ENCODE data around the gene MTIF2.

Gene MTIF2

DNA sequence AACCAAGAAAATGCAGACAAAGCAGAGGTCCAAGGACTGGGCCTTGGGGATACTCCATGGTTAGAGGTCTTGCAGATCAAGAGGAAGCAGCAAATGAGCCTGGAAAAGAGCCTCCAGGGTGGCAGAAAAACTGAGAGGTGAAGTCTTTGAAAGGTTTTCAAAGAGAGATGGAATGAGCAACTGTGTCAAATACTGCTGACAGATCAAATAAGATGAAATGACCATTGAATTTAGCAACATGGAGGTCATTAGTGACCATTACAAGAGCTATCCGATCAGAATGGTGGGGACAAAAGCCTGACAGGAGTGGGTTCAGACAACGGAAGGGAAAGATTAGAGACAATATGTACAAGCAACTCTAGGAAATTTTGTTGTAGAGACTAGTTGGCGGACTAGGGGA is 38.5 kb downstream of the MTIF2 start:
- no peak for TF ChIP-seq USF1 (IDR thresholded peaks at IDR 0.05)
- no peak for TF ChIP-seq EP300 (IDR thresholded peaks at IDR 0.05; ENCODE audit: borderline replicate concordance)
- TF ChIP-seq YY1 (IDR thresholded peaks at IDR 0.05; ENCODE audit: low read depth), result no peak
- no peak for TF ChIP-seq EGR1 (IDR thresholded peaks at IDR 0.05)
- no peak for TF ChIP-seq ZBTB7A (IDR thresholded peaks at IDR 0.05; ENCODE audit: low read depth)
- TF ChIP-seq RAD21 (IDR thresholded peaks at IDR 0.05; ENCODE audit: low read depth), result no peak
- TF ChIP-seq REST (IDR thresholded peaks at IDR 0.05; ENCODE audit: low read depth), result no peak
- no peak for TF ChIP-seq NFIC (IDR thresholded peaks at IDR 0.05)
- TF ChIP-seq CEBPB (IDR thresholded peaks at IDR 0.05), result no peak
- no peak for TF ChIP-seq FOXM1 (IDR thresholded peaks at IDR 0.05; ENCODE audit: borderline replicate concordance, low read depth)
- TF ChIP-seq, protein P1, sequence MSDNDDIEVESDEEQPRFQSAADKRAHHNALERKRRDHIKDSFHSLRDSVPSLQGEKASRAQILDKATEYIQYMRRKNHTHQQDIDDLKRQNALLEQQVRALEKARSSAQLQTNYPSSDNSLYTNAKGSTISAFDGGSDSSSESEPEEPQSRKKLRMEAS (IDR thresholded peaks at IDR 0.05), result no peak
- no peak for TF ChIP-seq CREB1 (IDR thresholded peaks at IDR 0.05; ENCODE audit: low read depth)
- TF ChIP-seq TEAD4 (IDR thresholded peaks at IDR 0.05), result no peak

DNA sequence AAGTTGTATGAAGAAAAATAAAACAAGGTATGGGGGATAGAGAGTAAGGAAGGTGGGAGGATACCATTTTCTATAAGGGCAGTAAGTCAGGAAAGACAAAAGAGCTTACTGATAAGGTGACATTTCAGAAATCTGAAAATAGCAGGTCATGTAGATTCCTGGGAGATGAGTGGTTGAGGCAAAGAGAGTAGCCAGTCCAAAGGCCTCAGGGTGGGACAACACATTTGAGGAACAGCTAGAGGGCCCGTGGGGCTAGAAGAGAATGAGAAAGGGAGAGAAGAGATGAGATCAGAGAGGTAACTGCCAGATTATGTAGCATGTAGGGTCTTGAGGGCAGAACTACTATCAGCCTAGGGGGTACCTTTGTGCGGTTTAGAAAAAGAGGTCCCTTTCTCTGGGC is 39.8 kb downstream of the MTIF2 start:
- no peak for TF ChIP-seq TEAD4 (IDR thresholded peaks at IDR 0.05)
- no peak for TF ChIP-seq CEBPB (IDR thresholded peaks at IDR 0.05)
- TF ChIP-seq EGR1 (IDR thresholded peaks at IDR 0.05), result no peak
- no peak for TF ChIP-seq USF1 (IDR thresholded peaks at IDR 0.05)
- TF ChIP-seq FOXM1 (IDR thresholded peaks at IDR 0.05; ENCODE audit: borderline replicate concordance, low read depth), result no peak
- TF ChIP-seq NFIC (IDR thresholded peaks at IDR 0.05), result no peak
- no peak for TF ChIP-seq CREB1 (IDR thresholded peaks at IDR 0.05; ENCODE audit: low read depth)

DNA sequence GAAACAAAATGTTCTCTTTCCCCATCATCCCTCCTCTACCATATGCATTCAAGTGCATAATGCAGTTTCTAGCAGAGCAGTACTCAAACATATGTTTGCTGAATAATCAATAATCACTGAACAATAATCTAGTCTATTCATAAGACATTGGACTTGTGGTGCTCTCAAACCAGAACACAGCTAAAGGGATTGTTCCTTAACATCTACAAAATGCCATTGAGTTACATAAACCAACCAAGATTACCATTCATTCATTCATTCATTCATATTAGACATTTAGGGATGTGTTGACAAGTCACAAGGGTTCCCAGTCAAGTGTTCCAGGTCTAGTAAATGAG is 40.8 kb downstream of the MTIF2 start:
- no peak for TF ChIP-seq TCF12 (IDR thresholded peaks at IDR 0.05; ENCODE audit: low read depth)
- TF ChIP-seq EP300 (IDR thresholded peaks at IDR 0.05; ENCODE audit: borderline replicate concordance), result no peak
- no peak for TF ChIP-seq TEAD4 (IDR thresholded peaks at IDR 0.05)
- TF ChIP-seq ZBTB7A (IDR thresholded peaks at IDR 0.05; ENCODE audit: low read depth), result no peak
- TF ChIP-seq, protein P1 (IDR thresholded peaks at IDR 0.05), result no peak
- no peak for TF ChIP-seq FOXM1 (IDR thresholded peaks at IDR 0.05; ENCODE audit: borderline replicate concordance, low read depth)
- no peak for TF ChIP-seq REST (IDR thresholded peaks at IDR 0.05; ENCODE audit: low read depth)
- no peak for TF ChIP-seq CREB1 (IDR thresholded peaks at IDR 0.05; ENCODE audit: low read depth)

GRCh38 chr2:55225481-55226020 is 43.5 kb downstream of the MTIF2 start:
- no peak for TF ChIP-seq ZBTB7A (IDR thresholded peaks at IDR 0.05; ENCODE audit: low read depth)
- no peak for TF ChIP-seq TCF12 (IDR thresholded peaks at IDR 0.05; ENCODE audit: low read depth)
- TF ChIP-seq YY1 (IDR thresholded peaks at IDR 0.05; ENCODE audit: low read depth), result no peak
- no peak for TF ChIP-seq EP300 (IDR thresholded peaks at IDR 0.05; ENCODE audit: borderline replicate concordance)
- no peak for TF ChIP-seq FOXM1 (IDR thresholded peaks at IDR 0.05; ENCODE audit: borderline replicate concordance, low read depth)
- no peak for TF ChIP-seq CEBPB (IDR thresholded peaks at IDR 0.05)
- no peak for TF ChIP-seq EGR1 (IDR thresholded peaks at IDR 0.05)
- no peak for TF ChIP-seq RAD21 (IDR thresholded peaks at IDR 0.05; ENCODE audit: low read depth)
- no peak for TF ChIP-seq TAF1 (IDR thresholded peaks at IDR 0.05; ENCODE audit: low read depth)
- TF ChIP-seq USF1 (IDR thresholded peaks at IDR 0.05), result no peak
- no peak for TF ChIP-seq TEAD4 (IDR thresholded peaks at IDR 0.05)
- TF ChIP-seq, protein P1 (IDR thresholded peaks at IDR 0.05), result no peak
- no peak for TF ChIP-seq NFIC (IDR thresholded peaks at IDR 0.05)
- no peak for TF ChIP-seq CREB1 (IDR thresholded peaks at IDR 0.05; ENCODE audit: low read depth)
- TF ChIP-seq REST (IDR thresholded peaks at IDR 0.05; ENCODE audit: low read depth), result no peak

Data from Ishikawa (cell line).